K562 (cell line): ENCODE results near the gene ZNF285. TPM values are rescaled to one million over a fixed set of nuclear protein-coding genes. Genes with fewer than 3 reads are reported as not detected.

Experiments used
- CBX3 ChIP-seq, 2 experiments: IDR thresholded peaks; 1 replicate in 1 of 2; 2 replicates in 1 of 2; pipeline ENCODE4 v1.6.1; 2012; ENCODE audit warnings: inconsistent platforms in 2 of 2, low read length in 2 of 2, borderline replicate concordance in 1 of 2, control low read depth in 1 of 2
- CXXC5 ChIP-seq: fragments of 250-450 bp; sonication (Bioruptor Pico); IDR thresholded peaks from 2 replicates; pipeline ENCODE4 v1.8.0; 2022; ENCODE audit warnings: inconsistent platforms, mild to moderate bottlenecking, moderate library complexity
- DACH1 ChIP-seq: fragments of 450-650 bp; IDR thresholded peaks from 2 replicates; pipeline ENCODE4 v1.6.1; 2018; ENCODE audit not compliant: partially characterized antibody
- HMGN3 ChIP-seq: IDR thresholded peaks from 2 replicates; pipeline ENCODE4 v1.6.1; 2011; ENCODE audit warnings: borderline replicate concordance, low read depth, mild to moderate bottlenecking, mixed read lengths, low read length; ENCODE audit not compliant: insufficient read length; ENCODE audit errors: extremely low read depth
- NFE2 ChIP-seq: IDR thresholded peaks from 2 replicates; pipeline ENCODE4 v1.6.1; 2014; ENCODE audit warnings: antibody characterized with exemption, low read depth
- NFIC ChIP-seq: fragments of 450-650 bp; IDR thresholded peaks from 2 replicates; pipeline ENCODE4 v1.6.1; 2017; ENCODE audit warnings: mild to moderate bottlenecking, inconsistent platforms
- NFIX ChIP-seq: fragments of 250-450 bp; sonication (Bioruptor Pico); IDR thresholded peaks from 2 replicates; pipeline ENCODE4 v1.4.0; 2020; ENCODE audit warnings: low read depth, mild to moderate bottlenecking, moderate library complexity
- PHB ChIP-seq: fragments of 250-450 bp; sonication (Bioruptor Pico); IDR thresholded peaks from 2 replicates; pipeline ENCODE4 v1.5.0; 2021
- POLR2H ChIP-seq: IDR thresholded peaks from 2 replicates; pipeline ENCODE4 v1.6.1; 2016; ENCODE audit warnings: missing genetic modification characterization, low read depth, mild to moderate bottlenecking, control low read depth, missing compliant biosample characterization, moderate library complexity
- POLR3G ChIP-seq: IDR thresholded peaks from 2 replicates; pipeline ENCODE4 v1.6.1; 2011; ENCODE audit not compliant: insufficient read length, insufficient replicate concordance; ENCODE audit errors: extremely low read depth
- PYGO2 ChIP-seq: fragments of 450-650 bp; IDR thresholded peaks from 2 replicates; pipeline ENCODE4 v1.6.1; 2016; ENCODE audit warnings: mild to moderate bottlenecking, missing genetic modification characterization, moderate library complexity, missing compliant biosample characterization
- SMARCA4 ChIP-seq: fragments of 450-650 bp; IDR thresholded peaks from 2 replicates; pipeline ENCODE4 v1.6.1; 2016
- SMARCE1 ChIP-seq: fragments of 450-650 bp; IDR thresholded peaks from 2 replicates; pipeline ENCODE4 v1.7.1; 2016; ENCODE audit warnings: mild to moderate bottlenecking
- ZNF143 ChIP-seq: sonication (generic); formaldehyde crosslinking; IDR thresholded peaks from 2 replicates; pipeline ENCODE4 v1.9.0; 2022; ENCODE audit warnings: mild to moderate bottlenecking, missing genetic modification reagents
- ZNF146 ChIP-seq: IDR thresholded peaks from one replicate; pipeline ENCODE4 v1.6.1; 2018; ENCODE audit warnings: missing compliant biosample characterization; ENCODE audit not compliant: unreplicated experiment
- polyA plus RNA-seq, 8 experiments: library from polyadenylated mRNA; depleted of rRNA in 4 of 8; stranded (reverse) in 5 of 8; unstranded in 3 of 8; fragments of >200 nt; fragmentation: Nextera tagmentation in 2 of 8; fragmentation: Illumina TruSeq in 1 of 8; extraction: Ambion mirVana in 2 of 8; extraction: Trizol in 1 of 8; gene quantifications; 2 replicates each; pipeline versions ENCODE4 v1.2.1 to v1.2.3, GENCODE V29; 2011 to 2014; ENCODE audit warnings: inconsistent platforms in 1 of 8, missing spikeins in 1 of 8
- total RNA-seq, 7 experiments: library from RNA; depleted of rRNA in 6 of 7; stranded (reverse); fragments of >200 nt in 6 of 7; fragmentation: Illumina TruSeq in 2 of 7; extraction: Trizol in 2 of 7; gene quantifications; 2 replicates each; pipeline versions ENCODE4 v1.2.1 to v1.2.3, GENCODE V29; 2011 to 2021; ENCODE audit warnings: low replicate concordance in 1 of 7
- TF ChIP-seq, protein P1 (sequence below): fragments of 450-650 bp; IDR thresholded peaks from 2 replicates; pipeline ENCODE4 v1.6.1; 2018; ENCODE audit warnings: mild to moderate bottlenecking, low read depth; ENCODE audit not compliant: partially characterized antibody
- TF ChIP-seq, protein P2 (sequence below), 2 experiments: IDR thresholded peaks; 2 replicates each; pipeline ENCODE4 v1.6.1; 2011; ENCODE audit warnings: borderline replicate concordance in 1 of 2, control low read depth in 1 of 2, low read depth in 1 of 2, low read length in 1 of 2, mild to moderate bottlenecking in 1 of 2, mixed read lengths in 1 of 2, moderate library complexity in 1 of 2; ENCODE audit not compliant: insufficient read depth in 1 of 2, insufficient read length in 1 of 2, poor library complexity in 1 of 2, severe bottlenecking in 1 of 2; ENCODE audit errors: extremely low read depth in 1 of 2
- TF ChIP-seq, protein P3 (sequence below): fragments of 250-450 bp; sonication (Bioruptor Pico); IDR thresholded peaks from 2 replicates; pipeline ENCODE4 v1.5.0; 2021
- TF ChIP-seq, protein P4 (sequence below): fragments of 450-650 bp; IDR thresholded peaks from 2 replicates; pipeline ENCODE4 v1.6.1; 2016
- TF ChIP-seq, protein P5 (sequence below): fragments of 450-650 bp; formaldehyde crosslinking; IDR thresholded peaks from 2 replicates; pipeline ENCODE4 v1.4.0; 2020; ENCODE audit warnings: mild to moderate bottlenecking, moderate library complexity

ZNF285 gene
- total and polyA plus RNA-seq, 9 of the 15 experiments (the other 6 are each of a cell fraction or from before 2014, with no cell fraction given) = 0.14 to 1.1 (median 0.50) TPM

DNA sequence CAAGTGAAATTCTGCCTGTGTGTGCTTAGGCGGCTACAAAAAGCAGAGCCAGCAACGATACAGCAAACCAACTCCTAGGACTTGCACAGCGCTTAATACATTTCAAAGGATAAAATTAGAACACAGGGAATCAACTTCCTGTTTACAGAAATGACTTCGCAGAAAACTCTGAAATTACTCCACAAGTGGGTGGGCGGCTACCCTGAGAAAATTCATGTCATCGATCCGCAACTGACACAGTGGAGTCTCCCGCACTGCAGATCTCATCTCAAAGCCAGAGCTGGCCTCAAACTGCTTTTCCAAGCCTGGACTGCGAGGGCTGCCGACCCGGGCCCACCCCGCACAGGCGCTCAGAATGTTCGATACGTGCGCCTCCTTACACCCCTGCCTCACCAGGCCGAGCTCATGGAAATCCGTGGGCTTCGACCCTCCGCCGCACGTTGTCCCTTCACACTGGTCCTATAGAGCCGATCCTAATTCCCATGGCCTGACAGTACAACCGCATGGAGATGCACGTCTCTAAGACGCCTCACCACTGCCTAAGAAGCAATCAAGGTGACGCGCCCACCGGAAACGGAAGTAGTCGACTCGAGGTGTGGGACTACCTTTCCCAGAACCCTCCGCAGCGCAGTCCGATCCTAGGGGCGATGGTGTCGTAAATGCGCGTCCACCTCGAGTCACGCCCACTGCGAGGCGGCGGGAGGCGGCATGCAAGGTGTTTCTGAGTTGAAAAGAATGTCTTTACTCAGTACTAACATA, 46.7 kb upstream of the ZNF285 start, which contains the start of gene ZNF229 (continued):
- no peak for TF ChIP-seq NFIC
- no peak for TF ChIP-seq NFIX (CRISPR knock-in tag)
- peak; percentile 79 for TF ChIP-seq ZNF143 (CRISPR knock-in tag)
- TF ChIP-seq DACH1 = no peak
- TF ChIP-seq PYGO2 = no peak
- TF ChIP-seq, protein P1, sequence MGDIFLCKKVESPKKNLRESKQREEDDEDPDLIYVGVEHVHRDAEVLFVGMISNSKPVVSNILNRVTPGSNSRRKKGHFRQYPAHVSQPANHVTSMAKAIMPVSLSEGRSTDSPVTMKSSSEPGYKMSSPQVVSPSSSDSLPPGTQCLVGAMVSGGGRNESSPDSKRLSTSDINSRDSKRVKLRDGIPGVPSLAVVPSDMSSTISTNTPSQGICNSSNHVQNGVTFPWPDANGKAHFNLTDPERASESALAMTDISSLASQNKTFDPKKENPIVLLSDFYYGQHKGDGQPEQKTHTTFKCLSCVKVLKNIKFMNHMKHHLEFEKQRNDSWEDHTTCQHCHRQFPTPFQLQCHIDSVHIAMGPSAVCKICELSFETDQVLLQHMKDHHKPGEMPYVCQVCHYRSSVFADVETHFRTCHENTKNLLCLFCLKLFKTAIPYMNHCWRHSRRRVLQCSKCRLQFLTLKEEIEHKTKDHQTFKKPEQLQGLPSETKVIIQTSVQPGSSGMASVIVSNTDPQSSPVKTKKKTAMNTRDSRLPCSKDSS = no peak
- TF ChIP-seq, protein P2, sequence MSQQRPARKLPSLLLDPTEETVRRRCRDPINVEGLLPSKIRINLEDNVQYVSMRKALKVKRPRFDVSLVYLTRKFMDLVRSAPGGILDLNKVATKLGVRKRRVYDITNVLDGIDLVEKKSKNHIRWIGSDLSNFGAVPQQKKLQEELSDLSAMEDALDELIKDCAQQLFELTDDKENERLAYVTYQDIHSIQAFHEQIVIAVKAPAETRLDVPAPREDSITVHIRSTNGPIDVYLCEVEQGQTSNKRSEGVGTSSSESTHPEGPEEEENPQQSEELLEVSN (IDR thresholded peaks at IDR 0.05; ENCODE audit: borderline replicate concordance in 1 of 2, extremely low read depth in 1 of 2, insufficient read depth in 1 of 2, insufficient read length in 1 of 2, low read depth in 1 of 2, low read length in 1 of 2, poor library complexity in 1 of 2, severe bottlenecking in 1 of 2) = no peak
- TF ChIP-seq SMARCA4 = no peak
- TF ChIP-seq ZNF146 = no peak
- TF ChIP-seq PHB (CRISPR knock-in tag) = no peak
- TF ChIP-seq CXXC5 (CRISPR knock-in tag) = peak; percentile 86
- no peak for TF ChIP-seq POLR3G
- TF ChIP-seq SMARCE1 = no peak
- TF ChIP-seq, protein P3, sequence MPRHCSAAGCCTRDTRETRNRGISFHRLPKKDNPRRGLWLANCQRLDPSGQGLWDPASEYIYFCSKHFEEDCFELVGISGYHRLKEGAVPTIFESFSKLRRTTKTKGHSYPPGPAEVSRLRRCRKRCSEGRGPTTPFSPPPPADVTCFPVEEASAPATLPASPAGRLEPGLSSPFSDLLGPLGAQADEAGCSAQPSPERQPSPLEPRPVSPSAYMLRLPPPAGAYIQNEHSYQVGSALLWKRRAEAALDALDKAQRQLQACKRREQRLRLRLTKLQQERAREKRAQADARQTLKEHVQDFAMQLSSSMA (CRISPR knock-in tag) = no peak
- no peak for TF ChIP-seq POLR2H (tag)
- TF ChIP-seq CBX3 (IDR thresholded peaks at IDR 0.05; ENCODE audit: borderline replicate concordance in 1 of 2, low read length in 2 of 2) = peak in 1 of 2 experiments; percentile 21; a peak in 1 of 3 replicates
- TF ChIP-seq, protein P4, sequence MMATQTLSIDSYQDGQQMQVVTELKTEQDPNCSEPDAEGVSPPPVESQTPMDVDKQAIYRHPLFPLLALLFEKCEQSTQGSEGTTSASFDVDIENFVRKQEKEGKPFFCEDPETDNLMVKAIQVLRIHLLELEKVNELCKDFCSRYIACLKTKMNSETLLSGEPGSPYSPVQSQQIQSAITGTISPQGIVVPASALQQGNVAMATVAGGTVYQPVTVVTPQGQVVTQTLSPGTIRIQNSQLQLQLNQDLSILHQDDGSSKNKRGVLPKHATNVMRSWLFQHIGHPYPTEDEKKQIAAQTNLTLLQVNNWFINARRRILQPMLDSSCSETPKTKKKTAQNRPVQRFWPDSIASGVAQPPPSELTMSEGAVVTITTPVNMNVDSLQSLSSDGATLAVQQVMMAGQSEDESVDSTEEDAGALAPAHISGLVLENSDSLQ = 0 out of 2 replicates have a peak, but pooled peaks have one; percentile 13
- peak; percentile 63 for TF ChIP-seq NFE2
- TF ChIP-seq HMGN3 = no peak
- TF ChIP-seq, protein P5, sequence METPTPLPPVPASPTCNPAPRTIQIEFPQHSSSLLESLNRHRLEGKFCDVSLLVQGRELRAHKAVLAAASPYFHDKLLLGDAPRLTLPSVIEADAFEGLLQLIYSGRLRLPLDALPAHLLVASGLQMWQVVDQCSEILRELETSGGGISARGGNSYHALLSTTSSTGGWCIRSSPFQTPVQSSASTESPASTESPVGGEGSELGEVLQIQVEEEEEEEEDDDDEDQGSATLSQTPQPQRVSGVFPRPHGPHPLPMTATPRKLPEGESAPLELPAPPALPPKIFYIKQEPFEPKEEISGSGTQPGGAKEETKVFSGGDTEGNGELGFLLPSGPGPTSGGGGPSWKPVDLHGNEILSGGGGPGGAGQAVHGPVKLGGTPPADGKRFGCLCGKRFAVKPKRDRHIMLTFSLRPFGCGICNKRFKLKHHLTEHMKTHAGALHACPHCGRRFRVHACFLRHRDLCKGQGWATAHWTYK (CRISPR knock-in tag) = no peak
